GM19324 (cell line): ENCODE measurements around the gene NAGK.
"Not testable (repeated sequence)": the region's sequence is repeated elsewhere in the genome, so short reads cannot be mapped to it uniquely, and the experiment has no call there.

Experiments
- ATAC-seq: cut with Tn5 transposase; IDR thresholded peaks from one replicate; pipeline ENCODE4 v1.9.1; 2021; ENCODE audit warnings: mild to moderate bottlenecking, moderate library complexity; ENCODE audit not compliant: unreplicated experiment, low FRiP score

Gene NAGK

DNA sequence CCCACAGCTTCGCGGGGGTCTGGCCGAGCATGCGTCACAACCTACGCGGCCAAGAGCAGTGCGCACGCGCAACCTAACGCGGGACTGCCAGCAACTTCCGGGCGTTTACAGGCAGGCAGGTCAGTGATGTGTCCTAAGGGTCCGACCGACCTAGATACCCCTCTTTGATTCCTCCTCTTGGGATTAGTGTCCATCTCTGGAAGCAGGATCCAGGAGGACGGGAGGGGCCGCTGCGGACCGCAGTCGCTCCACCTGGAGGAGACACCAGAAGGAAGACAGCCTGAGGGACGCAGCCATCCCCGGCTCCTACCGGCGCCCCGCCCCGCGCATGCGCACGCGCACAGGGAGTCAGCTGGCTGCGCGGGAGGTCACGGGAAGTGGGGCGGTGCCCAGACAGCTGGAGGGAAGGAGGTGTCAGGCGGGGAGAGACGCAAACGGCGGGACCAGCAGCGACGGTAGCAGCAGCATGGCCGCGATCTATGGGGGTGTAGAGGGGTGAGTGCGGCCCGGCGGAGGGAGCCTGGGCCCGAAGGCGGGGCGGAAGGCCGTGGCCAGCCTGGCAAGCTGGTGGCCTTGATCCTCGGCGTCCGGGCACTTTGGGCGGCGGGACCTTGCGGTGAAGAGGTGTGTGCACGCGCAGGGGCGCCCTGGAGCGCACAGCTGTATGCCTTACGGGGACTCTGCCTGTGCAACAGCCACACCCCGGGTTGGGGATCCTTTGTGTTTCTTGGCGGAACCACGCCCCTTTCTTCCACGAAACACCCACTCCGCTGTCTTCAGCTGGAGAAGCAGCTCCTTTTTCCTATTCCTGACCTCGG, at the start of gene NAGK:
TSS of gene NAGK (plus strand) at position 431 of the 818 bp plus-strand sequence. CDS start at position 467, 36 bp downstream.
- peak; percentile 76 for ATAC-seq

DNA sequence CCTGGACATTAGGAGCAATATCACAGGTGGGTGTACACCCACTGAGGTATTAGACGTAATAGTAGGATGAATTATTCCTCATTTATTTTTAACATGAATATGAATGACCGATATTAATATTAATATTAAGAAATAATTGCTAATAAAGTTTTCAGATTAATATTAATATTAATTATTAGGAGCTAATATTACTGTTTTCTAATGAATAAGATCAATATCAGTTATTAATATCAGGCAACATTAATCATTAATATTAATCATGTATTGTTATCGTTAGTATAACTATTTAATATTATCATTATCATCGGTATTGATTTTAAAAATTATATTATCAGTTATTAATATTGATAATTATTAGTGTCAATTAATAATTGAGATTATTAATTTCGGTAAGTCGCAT, 48.5 kb upstream of the NAGK start:
- ATAC-seq: not testable (repeated sequence)

DNA sequence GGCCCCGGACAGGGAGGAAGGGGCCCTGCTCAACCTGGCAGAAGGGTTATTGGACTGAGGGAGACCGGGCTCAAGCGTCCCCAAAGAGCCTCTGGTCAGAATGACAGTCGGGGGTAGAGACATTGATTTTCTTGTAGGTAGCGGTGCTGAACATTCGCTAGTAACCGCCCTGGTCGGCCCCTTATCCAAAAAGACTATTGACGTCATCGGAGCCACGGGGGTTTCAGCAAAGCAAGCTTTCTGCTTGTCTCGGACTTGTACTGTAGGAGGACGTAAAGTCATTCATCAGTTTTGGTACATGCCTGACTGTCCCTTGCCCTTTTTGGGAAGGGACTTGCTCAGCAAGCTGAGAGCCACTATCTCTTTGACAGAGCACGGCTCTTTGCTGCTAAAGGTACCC, 47.1 kb upstream of the NAGK start:
- ATAC-seq: not testable (repeated sequence)

DNA sequence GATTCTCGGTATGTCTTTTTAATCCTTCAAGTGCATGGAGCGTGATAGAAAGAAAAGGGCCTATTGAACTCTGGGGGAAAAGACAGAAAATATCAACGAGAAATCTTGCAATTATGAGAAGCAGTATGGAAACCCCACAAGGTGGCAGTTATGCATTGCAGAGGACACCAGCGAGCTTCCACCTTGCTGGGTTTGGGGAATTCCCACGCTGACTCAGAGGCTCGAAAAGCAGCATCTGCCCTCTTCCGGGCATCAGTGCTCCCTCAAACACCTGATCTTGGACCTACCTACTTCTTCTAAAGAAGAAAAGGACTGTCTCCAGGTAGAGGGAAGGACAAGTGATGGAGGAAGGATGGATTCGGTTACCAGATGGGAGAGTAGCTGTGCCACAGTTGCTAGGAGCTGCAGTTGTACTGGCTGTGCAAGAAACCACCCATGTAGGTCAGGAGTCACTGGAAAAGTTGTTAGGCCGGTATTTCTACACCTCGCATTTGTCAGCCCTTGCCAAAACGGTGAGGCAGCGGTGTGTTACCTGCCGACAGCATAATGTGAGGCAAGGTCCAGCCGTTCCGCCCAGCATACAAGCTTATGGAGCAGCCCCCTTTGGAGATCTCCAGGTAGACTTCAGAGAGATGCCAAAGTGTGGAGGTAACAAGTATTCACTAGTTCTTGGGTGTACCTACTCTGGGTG, 44.8 kb upstream of the NAGK start:
- not testable (repeated sequence) for ATAC-seq

DNA sequence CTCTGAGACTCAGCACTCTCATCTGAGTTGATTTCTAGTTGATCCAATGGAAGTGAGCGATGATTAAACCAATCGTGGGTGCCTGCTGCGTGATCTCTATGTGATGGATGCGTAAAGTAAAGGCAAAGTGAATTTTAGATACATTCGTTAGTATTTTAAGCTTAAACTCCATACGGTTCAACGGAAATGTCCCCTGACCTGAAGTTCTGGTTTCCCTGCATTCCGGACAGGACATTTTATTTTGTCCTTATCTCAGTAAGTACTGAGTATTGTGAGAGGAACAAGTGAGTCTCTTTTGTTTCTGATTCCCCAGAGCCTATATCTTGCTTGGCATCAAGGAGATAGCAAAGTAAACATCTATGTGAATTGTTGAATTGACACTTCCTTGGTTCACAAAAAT, 32.2 kb upstream of the NAGK start:
- not testable (repeated sequence) for ATAC-seq

DNA sequence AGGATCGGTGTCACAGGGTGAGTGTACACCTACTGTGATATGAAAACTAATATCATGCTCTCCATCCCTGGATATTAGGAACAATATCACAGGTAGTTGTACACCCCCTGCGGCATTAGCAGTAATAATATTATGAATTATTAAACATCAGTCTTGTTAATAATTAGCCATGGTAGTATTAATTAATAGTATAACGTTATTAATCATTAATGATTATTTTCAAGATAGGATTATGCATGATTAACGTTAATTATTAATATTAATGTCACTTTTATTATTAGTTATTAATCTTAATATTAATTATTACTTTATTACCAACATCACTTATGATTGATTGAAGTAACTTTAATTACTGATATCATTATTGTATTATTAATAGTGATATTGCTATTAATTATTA, 26.2 kb upstream of the NAGK start:
- no peak for ATAC-seq

DNA sequence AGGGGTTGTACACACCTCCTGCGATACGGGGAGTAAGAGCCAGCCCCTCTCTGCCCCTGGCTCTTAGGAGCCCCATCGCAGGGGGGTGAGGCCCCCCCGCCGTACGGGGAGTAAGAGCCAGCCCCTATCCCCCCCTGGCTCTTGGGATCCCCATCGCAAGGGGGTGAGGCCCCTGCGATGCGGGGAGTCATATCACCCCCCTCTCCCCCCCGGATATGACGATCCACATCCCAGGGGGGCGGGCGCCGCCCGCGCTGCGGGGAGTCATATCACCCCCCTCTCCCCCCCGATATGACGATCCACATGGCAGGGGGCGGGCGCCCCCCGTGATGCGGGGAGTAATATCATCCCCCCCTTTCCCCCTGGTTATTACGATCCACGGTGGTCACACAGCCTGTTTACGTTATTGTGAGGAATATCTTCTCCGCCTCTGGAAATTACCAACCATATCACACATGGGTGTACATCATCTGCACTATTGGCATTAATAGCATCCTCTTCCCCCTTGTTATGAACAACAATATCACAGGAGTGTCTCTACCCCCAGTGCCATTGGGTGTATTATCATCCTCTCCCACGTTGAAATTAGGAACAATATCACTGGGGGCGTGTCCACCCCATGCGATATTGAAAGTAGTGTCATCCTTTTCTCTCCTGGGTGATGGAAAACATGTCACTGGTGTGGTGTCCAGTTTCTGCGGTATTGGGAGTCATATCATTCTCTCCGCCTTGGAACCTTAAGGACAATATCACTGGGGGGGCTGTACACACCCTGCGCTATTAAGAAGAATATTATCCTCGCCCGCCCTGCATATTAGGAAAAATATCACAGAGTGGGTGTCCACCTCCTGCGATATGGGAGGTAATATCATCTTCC, 24.7 kb upstream of the NAGK start:
- no peak for ATAC-seq

DNA sequence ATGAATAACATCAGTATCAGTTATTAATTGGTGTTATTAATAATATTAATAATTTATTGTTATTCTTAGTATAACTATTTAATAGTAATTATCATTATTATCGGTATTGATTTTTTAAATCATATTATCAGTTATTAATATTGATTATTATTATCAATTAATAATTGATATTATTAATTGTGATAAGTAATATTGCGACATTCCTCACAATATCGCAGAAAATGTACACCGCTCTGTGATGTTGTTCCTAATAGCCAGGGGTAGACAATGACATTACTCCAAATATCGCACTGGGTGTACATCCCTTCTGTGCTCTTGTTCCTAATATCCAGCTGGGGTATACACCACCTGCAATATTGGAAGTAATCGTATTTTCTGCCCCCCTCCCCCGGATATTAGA, 23.3 kb upstream of the NAGK start:
- no peak for ATAC-seq

DNA sequence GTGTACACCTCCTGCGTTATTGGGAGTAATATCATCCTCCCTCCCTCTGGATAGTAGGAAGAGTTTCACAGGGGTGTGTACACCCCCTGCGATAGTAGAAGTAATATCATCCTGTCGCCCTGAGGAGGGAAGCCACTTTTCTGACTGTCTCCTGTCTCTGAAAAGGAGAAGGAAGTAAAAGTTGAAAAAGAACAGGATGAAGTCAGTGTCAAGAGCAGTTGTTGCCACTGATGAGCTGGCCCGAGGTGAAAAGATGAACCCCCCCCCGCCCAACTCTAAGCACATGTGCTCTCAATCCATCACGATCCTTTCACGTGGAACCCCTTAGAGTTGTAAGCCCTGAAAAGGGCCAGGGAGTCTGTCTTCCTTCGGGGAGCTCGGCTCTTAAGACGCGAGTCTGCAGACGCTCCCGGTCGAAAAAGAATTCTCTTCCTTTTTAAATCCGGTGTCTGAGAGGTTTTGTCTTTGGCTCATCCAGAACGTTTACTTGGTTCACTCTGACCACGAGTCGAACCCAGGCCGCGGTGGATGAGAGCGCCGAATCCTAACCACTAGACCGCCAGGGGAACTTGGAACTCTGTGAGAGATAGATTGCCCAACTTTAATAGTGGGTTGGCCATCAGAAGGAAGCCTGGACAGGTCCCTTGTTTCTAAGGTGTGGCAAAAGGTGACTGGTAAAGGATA, 22.4 kb upstream of the NAGK start:
- ATAC-seq: no peak

DNA sequence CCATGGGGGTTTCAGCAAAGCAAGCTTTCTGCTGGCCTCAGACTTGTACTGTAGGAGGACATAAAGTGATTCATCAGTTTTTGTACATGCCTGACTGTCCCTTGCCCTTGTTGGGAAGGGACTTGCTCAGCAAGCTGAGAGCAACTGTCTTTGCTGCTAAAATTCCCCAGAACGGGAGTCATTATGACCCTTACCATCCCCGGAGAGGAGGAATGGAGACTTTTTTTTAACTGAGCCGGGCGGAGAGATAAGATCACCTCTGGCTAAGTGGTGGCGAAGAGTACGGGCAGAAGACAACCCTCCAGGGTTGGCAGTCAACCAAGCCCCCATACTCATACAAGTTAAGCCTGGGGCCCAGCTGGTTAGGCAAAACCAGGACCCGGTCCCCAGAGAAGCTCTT, 20.4 kb upstream of the NAGK start:
- ATAC-seq: no peak

DNA sequence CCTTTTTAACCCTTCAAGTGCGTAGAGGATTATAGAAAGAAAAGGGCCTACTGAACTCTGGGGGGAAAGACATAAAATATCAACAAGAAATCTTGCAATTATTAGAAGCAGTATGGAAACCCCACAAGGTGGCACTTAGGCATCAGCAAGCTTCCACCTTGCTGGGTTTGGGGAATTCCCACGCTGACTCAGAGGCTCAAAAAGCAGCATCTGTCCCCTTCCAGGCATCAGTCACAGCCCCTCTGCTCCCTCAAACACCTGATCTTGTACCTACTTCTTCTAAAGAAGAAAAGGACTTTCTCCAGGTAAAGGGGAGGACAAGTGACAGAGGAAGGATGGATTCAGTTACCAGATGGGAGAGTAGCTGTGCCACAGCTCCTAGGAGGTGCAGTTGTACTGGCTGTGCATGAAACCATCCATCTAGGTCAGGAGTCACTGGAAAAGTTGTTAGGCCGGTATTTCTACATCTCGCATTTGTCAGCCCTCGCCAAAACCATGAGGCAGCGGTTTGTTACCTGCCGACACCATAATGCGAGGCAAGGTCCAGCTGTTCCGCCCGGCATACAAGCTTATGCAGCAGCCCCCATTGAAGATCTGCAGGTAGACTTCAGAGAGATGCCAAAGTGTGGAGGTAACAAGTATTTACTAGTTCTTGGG, 18.6 kb upstream of the NAGK start:
- not testable (repeated sequence) for ATAC-seq

DNA sequence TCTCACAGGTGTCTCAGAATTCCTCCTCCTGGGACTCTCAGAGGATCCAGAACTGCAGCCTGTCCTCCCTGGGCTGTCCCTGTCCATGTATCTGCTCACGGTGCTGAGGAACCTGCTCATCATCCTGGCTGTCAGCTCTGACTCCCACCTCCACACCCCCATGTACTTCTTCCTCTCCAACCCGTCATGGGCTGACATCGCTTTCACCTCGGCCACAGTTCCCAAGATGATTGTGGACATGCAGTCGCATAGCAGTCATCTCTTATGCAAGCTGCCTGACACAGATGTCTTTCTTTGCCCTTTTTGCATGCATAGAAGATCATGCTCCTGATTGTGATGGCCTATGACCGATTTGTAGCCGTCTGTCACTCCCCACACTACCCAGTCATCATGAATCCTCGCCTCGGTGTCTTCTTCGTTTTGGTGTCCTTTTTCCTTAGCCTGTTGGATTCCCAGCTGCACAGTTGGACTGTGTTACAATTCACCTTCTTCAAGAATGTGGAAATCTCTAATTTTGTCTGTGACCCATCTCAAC, 13.2 kb upstream of the NAGK start:
- not testable (repeated sequence) for ATAC-seq

DNA sequence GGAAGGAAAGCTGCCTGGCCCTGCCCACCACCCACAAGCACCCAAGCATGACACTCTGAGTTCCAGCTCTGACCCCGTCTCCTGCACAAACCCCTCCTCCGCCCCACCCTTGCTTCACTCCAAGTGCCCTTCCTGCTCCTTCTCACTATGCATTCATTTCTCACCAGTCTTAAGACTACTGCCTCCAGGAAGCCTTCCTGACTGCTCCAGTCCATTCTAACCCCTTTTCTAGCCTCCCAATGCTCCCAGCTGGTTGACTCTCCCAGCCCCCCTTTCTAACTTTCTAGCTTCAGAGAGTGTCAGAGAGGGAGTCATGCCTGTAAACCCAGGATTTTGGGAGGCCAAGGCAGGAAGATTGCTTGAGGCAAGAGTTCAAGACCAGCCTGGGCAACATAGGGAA, 8.2 kb upstream of the NAGK start:
- no peak for ATAC-seq

DNA sequence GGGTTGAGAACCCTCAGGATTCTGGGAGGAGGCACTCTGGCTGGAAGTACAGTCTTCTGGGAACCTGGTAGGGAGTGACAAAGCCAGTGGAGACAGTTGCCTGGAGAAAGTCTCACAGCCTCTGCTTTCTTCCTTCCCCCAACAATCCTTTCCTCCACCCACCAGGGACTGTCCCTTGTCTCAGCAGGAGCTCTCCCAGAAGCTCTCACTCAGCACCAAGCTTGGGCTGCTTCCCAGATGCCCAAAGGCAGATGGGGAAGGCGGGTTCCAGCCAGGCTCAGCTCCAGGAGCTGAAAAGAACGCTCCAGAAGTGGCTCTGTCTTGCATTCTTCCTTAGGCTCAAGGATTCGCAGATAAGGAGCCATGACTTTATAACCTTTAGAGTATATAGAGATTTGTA, 7.6 kb upstream of the NAGK start:
- no peak for ATAC-seq

DNA sequence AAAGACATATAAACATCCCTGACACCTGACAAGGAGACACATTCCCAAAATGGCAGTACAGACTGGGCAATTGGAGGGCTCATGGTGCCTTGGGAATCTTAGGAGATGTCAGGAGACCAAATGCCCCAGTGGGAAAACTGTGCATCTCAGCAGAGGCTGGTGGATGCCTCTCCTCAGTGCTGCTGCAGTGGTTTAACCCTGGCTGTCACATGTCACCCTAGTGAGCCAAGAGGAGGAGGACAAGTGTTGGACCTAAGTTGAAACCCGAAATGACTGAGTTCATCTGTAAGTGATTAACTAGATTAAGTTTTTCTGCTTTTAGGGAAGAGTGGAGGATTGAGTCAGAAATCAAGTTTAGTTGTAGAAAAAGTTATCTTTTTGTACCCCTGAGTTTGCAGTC, 5.2 kb upstream of the NAGK start:
- ATAC-seq: no peak

DNA sequence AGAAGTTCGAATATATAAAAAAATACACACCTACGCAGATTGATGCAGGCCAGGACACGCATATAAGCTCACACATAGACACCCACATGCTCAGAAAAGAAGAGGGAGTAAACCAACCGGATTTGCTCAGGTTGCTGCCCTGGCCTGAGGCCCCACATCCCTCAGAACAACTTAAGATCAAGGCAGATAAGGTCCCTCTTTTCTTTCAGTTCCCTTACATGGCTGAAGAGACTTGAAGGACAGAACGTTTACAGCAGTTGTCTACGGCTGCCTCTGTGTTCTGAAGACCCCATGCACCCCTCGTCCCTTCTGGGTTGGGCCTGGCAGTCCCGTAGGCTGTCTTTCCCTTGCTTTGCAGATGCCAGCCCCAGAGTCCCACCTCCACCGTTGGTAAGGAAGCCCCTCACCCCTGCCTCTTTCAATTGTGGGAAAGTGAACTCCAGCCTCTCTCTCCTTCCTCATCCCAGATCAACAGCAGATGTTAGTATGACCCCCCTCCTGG, 4.3 kb upstream of the NAGK start:
- ATAC-seq: no peak

DNA sequence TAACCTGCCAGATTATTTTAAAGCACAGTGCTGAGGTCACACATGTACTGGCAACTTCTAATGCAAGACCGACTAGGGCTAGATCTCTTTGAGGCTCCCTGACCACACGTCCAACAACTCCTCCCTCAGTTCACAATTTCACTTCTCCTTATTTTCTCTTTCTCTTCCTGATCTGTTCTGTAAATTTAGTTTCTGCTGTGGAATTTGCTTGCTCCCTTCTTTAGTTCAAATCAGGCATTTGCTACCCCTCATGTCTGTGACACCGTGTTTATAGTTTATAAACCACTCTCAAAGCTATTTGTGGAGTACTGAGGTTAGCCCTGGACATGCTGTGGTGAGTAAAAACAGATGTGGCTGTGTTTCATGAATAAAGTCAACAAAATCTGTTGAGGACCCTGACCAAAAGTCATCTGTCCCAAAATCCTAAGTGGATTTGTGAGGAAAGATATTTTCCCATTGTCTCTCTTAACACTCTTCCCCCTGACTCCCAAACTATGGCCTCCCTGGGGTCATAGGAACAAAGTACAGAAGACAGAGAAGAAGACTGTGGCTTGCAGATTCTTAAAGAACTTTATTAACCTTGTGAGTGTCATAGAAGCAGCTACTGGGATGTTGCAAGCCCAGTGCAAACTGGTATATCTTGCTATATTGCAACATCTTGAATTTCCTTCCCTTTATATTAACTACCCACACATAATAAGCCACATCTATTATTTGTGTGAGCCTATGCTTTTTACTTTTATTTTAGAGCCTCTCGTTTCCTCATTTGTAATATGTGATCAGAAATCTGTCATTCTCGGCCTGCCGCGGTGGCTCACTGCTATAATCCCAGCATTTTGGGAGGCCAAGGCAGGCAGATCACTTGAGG, 3.5 kb upstream of the NAGK start:
- no peak for ATAC-seq

DNA sequence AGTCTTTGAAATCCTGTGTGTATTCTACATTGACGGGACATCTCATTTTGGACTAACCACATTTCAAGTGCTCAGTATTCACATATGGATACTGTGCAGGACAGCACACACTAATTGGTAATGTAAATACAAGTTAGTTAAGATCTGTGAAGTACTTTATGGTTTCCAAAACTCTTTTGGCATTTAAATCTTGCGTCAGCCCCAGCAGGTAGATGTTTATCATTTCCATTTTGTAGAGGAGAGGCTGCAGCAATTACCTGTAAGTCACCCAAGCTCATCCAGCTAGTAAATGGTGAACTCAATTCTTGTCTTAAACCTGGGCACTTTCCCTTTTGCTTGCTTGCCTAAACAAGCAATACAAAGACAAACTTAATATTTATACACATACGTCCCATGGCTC, 1.6 kb upstream of the NAGK start:
- no peak for ATAC-seq
